ENCODE measurements around the gene GAB2.
A peak's percentile ranks its signal among the peaks of the same experiment; 100 is the strongest.

GAB2 gene

GRCh38 chr11:78417888-78418583, 416 bp upstream of the GAB2 start:
- WGBS (ENCODE audit: insufficient coverage): under 1% methylated on average over 58 of the region's 68 CpGs
- DNase-seq: peak; percentile 84 to 92 (median 89)
- no peaks in the 10 kb centered on the region for H3K27me3 ChIP-seq (replicated peaks in 2 of 5; ENCODE audit: control insufficient read depth in 4 of 5, insufficient read depth in 5 of 5, low read length in 4 of 5)
- H3K4me3 ChIP-seq (ENCODE audit: control insufficient read depth in 1 of 7, extremely low read depth in 1 of 7, insufficient read depth in 4 of 7, low read depth in 2 of 7, low read length in 6 of 7): peak overlapping the region; percentile 62 to 92 (median 78)
- H3K36me3 ChIP-seq (ENCODE audit: control insufficient read depth in 4 of 4, insufficient read depth in 4 of 4, low read length in 3 of 4): no peaks in the 10 kb centered on the region
- peak overlapping the region; percentile 70 to 88 for H3K27ac ChIP-seq (ENCODE audit: insufficient read depth in 1 of 2, low read depth in 1 of 2, low read length in 2 of 2, poor library complexity in 1 of 2, severe bottlenecking in 2 of 2)
- POLR2A ChIA-PET: interaction anchor here (0.5 to 5.2 kb wide), 4 partner anchors 11 to 268 kb away, joined by 3 to 54 read pairs (median 7); no protein-coding TSS in a partner anchor
- no peaks in the 10 kb centered on the region for H3K9me3 ChIP-seq (ENCODE audit: control extremely low read depth in 1 of 5, control insufficient read depth in 4 of 5, insufficient read depth in 2 of 5, low read depth in 1 of 5, low read length in 4 of 5)
- H3K4me1 ChIP-seq (ENCODE audit: control extremely low read depth in 1 of 4, control insufficient read depth in 4 of 4, insufficient read depth in 4 of 4, low read length in 3 of 4): peaks cover 20 to 58% (median 50%) of the 10 kb centered on the region in 4 experiments
- CTCF ChIA-PET: interaction anchor here (0.8 to 7.3 kb wide), 12 partner anchors 12 to 197 kb away, joined by 3 to 130 read pairs (median 4); partner anchors contain the start of gene NARS2

- Histone ChIP-seq H3K36me3 (ENCODE audit: control insufficient read depth in 4 of 4, insufficient read depth in 4 of 4, low read length in 3 of 4) (no peaks in the 10 kb centered on the region), H3K27ac (ENCODE audit: insufficient read depth in 1 of 2, low read depth in 1 of 2, low read length in 2 of 2, poor library complexity in 1 of 2, severe bottlenecking in 2 of 2) (peak overlapping the region; percentile 72 to 88), H3K27me3 (replicated peaks in 2 of 5; ENCODE audit: control insufficient read depth in 4 of 5, insufficient read depth in 5 of 5, low read length in 4 of 5) (no peaks in the 10 kb centered on the region), H3K4me1 (ENCODE audit: control extremely low read depth in 1 of 4, control insufficient read depth in 4 of 4, insufficient read depth in 4 of 4, low read length in 3 of 4) (peaks cover 20 to 57% (median 51%) of the 10 kb centered on the region in 4 experiments), H3K9me3 (ENCODE audit: control extremely low read depth in 1 of 5, control insufficient read depth in 4 of 5, insufficient read depth in 2 of 5, low read depth in 1 of 5, low read length in 4 of 5) (no peaks in the 10 kb centered on the region), H3K4me3 (ENCODE audit: control insufficient read depth in 1 of 7, extremely low read depth in 1 of 7, insufficient read depth in 4 of 7, low read depth in 2 of 7, low read length in 6 of 7) (peak overlapping the region; percentile 63 to 91 (median 81))
- POLR2A ChIA-PET: interaction anchor here (0.7 to 5.2 kb wide), 5 partner anchors 13 to 189 kb away, joined by 4 to 54 read pairs (median 7); no protein-coding TSS in a partner anchor
- DNase-seq: peak; percentile 92 to 95 (median 94)
- CTCF ChIA-PET: interaction anchor here (0.6 to 7.3 kb wide), 22 partner anchors 9 to 196 kb away, joined by 3 to 130 read pairs (median 5); partner anchors contain the start of gene NARS2
- under 1% methylated on average over 31 of the region's 38 CpGs for WGBS (ENCODE audit: insufficient coverage)
Observed at GRCh38 chr11:78416285-78417174, 1.1 kb downstream of the GAB2 start.

GRCh38 chr11:78415338-78415737, 2.3 kb downstream of the GAB2 start:
- Histone ChIP-seq H3K27ac (ENCODE audit: insufficient read depth in 1 of 2, low read depth in 1 of 2, low read length in 2 of 2, poor library complexity in 1 of 2, severe bottlenecking in 2 of 2) (peak overlapping the region in 1 of 2 experiments; percentile 88), H3K36me3 (ENCODE audit: control insufficient read depth in 4 of 4, insufficient read depth in 4 of 4, low read length in 3 of 4) (peaks cover 0 to 4% (median 2%) of the 10 kb centered on the region in 4 experiments), H3K9me3 (ENCODE audit: control extremely low read depth in 1 of 5, control insufficient read depth in 4 of 5, insufficient read depth in 2 of 5, low read depth in 1 of 5, low read length in 4 of 5) (peaks cover 0 to 6% (median 3%) of the 10 kb centered on the region in 5 experiments), H3K27me3 (replicated peaks in 2 of 5; ENCODE audit: control insufficient read depth in 4 of 5, insufficient read depth in 5 of 5, low read length in 4 of 5) (no peaks in the 10 kb centered on the region), H3K4me1 (ENCODE audit: control extremely low read depth in 1 of 4, control insufficient read depth in 4 of 4, insufficient read depth in 4 of 4, low read length in 3 of 4) (peaks cover 20 to 48% (median 44%) of the 10 kb centered on the region in 4 experiments), H3K4me3 (ENCODE audit: control insufficient read depth in 1 of 7, extremely low read depth in 1 of 7, insufficient read depth in 4 of 7, low read depth in 2 of 7, low read length in 6 of 7) (peak overlapping the region in 2 of 7 experiments; percentile 0 to 91)
- no peak for DNase-seq
- POLR2A ChIA-PET: interaction anchor here (1.8 to 5.2 kb wide), 2 partner anchors 14 to 145 kb away, joined by 7 to 54 read pairs; no protein-coding TSS in a partner anchor
- CTCF ChIA-PET: interaction anchor here (1.0 to 7.3 kb wide), 20 partner anchors 10 to 195 kb away, joined by 3 to 130 read pairs (median 5); no protein-coding TSS in a partner anchor
- 71% methylated on average over 4 of the region's 4 CpGs for WGBS (ENCODE audit: insufficient coverage)

GRCh38 chr11:78414321-78415051, 3.1 kb downstream of the GAB2 start:
- peaks cover 0 to 7% (median 3%) of the 10 kb centered on the region in 4 experiments for H3K36me3 ChIP-seq (ENCODE audit: control insufficient read depth in 4 of 4, insufficient read depth in 4 of 4, low read length in 3 of 4)
- 99% methylated on average over 7 of the region's 14 CpGs for WGBS (ENCODE audit: insufficient coverage)
- peaks cover 3 to 14% (median 8%) of the 10 kb centered on the region in 5 experiments for H3K9me3 ChIP-seq (ENCODE audit: control extremely low read depth in 1 of 5, control insufficient read depth in 4 of 5, insufficient read depth in 2 of 5, low read depth in 1 of 5, low read length in 4 of 5)
- DNase-seq: peak in 2 of 3 donors; percentile 54 to 55
- H3K4me1 ChIP-seq (ENCODE audit: control extremely low read depth in 1 of 4, control insufficient read depth in 4 of 4, insufficient read depth in 4 of 4, low read length in 3 of 4): peaks cover 19 to 42% (median 37%) of the 10 kb centered on the region in 4 experiments
- ChIA-PET CTCF (interaction anchor here (1.0 to 7.3 kb wide), 15 partner anchors 9 to 186 kb away, joined by 3 to 130 read pairs (median 5); no protein-coding TSS in a partner anchor), POLR2A (interaction anchor here (5.2 kb wide), 1 partner anchor 15 kb away, joined by 54 read pairs; no protein-coding TSS in a partner anchor)
- no peaks in the 10 kb centered on the region for H3K27me3 ChIP-seq (replicated peaks in 2 of 5; ENCODE audit: control insufficient read depth in 4 of 5, insufficient read depth in 5 of 5, low read length in 4 of 5)
- peak overlapping the region in 1 of 7 experiments; percentile 11 for H3K4me3 ChIP-seq (ENCODE audit: control insufficient read depth in 1 of 7, extremely low read depth in 1 of 7, insufficient read depth in 4 of 7, low read depth in 2 of 7, low read length in 6 of 7)
- peak overlapping the region in 1 of 2 experiments; percentile 88 for H3K27ac ChIP-seq (ENCODE audit: insufficient read depth in 1 of 2, low read depth in 1 of 2, low read length in 2 of 2, poor library complexity in 1 of 2, severe bottlenecking in 2 of 2)

GRCh38 chr11:78408619-78409018, 9.0 kb downstream of the GAB2 start:
- Histone ChIP-seq H3K27me3 (replicated peaks in 2 of 5; ENCODE audit: control insufficient read depth in 4 of 5, insufficient read depth in 5 of 5, low read length in 4 of 5) (no peaks in the 10 kb centered on the region), H3K4me1 (ENCODE audit: control extremely low read depth in 1 of 4, control insufficient read depth in 4 of 4, insufficient read depth in 4 of 4, low read length in 3 of 4) (peaks cover 0 to 10% (median 6%) of the 10 kb centered on the region in 4 experiments), H3K36me3 (ENCODE audit: control insufficient read depth in 4 of 4, insufficient read depth in 4 of 4, low read length in 3 of 4) (peaks cover 4 to 14% (median 13%) of the 10 kb centered on the region in 4 experiments), H3K9me3 (ENCODE audit: control extremely low read depth in 1 of 5, control insufficient read depth in 4 of 5, insufficient read depth in 2 of 5, low read depth in 1 of 5, low read length in 4 of 5) (peaks cover 3 to 24% (median 12%) of the 10 kb centered on the region in 5 experiments), H3K27ac (ENCODE audit: insufficient read depth in 1 of 2, low read depth in 1 of 2, low read length in 2 of 2, poor library complexity in 1 of 2, severe bottlenecking in 2 of 2) (no peak overlapping the region), H3K4me3 (ENCODE audit: control insufficient read depth in 1 of 7, extremely low read depth in 1 of 7, insufficient read depth in 4 of 7, low read depth in 2 of 7, low read length in 6 of 7) (peak overlapping the region in 1 of 7 experiments; percentile 8)
- CTCF ChIA-PET: interaction anchor here (1.0 kb wide), 1 partner anchor 155 kb away, joined by 4 read pairs; no protein-coding TSS in a partner anchor
- 92% methylated on average over 1 of the region's 3 CpGs for WGBS (ENCODE audit: insufficient coverage)
- POLR2A ChIA-PET: no interaction called here
- DNase-seq: peak in 1 of 3 donors; percentile 25
